HG03469 (cell line): ENCODE results near the gene KRT13.

Experiments used
- ATAC-seq: cut with Tn5 transposase; IDR thresholded peaks from one replicate; pipeline ENCODE4 v1.9.1; 2021; ENCODE audit warnings: mild to moderate bottlenecking, moderate library complexity, moderate number of reproducible peaks; ENCODE audit not compliant: unreplicated experiment

KRT13 gene

DNA sequence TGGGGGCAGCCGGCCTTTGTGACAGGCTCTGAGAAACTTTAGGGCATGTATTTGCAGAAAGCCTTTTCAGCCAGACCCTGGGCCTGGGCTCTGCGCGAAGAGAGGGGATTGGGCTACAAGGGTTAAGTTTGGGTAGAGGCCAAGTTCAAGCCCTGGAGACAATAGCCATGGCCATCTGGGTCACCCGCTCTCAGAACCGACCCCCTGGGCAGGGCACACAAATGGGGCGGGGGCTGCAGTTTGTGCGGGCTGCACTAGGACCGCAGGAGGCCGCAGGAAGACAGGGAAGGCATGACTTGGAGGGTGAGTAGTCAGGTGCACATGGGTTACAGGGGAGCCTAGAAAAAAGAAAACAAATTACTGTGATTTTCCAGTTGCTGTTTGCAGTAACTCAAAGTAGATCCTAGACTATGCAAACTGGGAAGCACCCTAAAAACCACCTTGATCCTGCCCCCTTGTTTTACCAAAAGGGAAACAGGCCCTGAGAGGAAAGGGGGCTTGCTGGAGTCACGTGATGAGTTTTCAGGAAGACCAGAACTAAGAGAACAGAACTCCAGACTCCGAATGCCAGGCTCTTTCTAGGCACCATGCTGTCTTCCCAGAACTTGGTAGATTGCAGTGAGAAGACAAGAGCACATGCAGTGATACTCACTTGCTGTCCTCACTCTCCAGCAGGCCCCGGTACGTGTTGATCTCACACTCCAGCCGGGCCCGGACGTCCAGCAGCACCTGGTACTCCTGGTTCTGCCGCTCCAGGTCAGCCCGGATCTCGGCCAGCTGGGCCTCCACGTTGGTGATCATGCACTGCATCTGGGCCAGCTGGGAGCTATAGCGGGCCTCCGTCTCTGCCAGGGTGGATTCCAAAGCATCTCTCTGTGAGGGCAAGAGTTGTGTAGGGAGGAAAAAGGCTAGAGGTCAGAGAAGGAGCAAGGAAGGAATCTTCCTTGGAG lies 28.3 kb downstream of the KRT13 start:
- no peak for ATAC-seq

DNA sequence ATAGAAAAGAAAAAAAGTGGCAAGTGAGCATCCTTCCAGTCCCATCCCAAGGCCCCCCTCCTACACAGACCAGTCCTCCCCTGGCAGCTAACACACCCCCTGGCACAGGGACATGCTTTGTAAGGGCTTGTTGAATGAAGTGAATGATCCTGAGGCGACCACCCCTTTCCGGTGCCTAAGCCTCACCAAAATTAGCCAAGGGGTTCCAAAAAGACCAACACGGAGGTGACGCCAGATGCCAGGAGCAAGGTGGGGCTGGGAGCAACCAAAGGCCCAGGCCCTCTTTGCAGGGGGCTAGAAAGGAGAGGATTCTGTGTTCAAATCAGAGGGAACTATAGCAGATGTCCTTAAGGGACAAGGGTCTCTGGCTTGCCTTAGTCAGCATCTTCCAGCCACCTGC lies 30.0 kb downstream of the KRT13 start:
- ATAC-seq, result no peak

DNA sequence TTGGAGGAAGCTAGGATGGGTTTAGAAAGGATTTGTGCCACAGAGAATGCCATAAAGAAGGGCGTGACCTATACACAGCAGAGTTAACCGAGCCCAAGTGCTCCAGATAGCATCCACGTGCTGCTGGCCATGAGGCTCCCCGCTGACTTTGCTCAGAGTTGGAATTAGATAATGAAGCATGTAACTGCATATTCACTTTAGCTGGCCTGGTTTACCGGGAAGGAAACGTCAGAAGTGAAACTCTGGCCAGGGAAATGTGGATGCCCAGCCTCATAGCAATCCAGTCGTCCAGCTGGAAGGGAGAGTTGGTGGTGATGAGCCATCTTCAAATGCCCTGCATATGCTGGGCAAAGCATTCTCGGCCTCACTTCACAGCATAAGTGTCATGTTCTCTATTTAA lies 30.5 kb downstream of the KRT13 start:
- no peak for ATAC-seq

DNA sequence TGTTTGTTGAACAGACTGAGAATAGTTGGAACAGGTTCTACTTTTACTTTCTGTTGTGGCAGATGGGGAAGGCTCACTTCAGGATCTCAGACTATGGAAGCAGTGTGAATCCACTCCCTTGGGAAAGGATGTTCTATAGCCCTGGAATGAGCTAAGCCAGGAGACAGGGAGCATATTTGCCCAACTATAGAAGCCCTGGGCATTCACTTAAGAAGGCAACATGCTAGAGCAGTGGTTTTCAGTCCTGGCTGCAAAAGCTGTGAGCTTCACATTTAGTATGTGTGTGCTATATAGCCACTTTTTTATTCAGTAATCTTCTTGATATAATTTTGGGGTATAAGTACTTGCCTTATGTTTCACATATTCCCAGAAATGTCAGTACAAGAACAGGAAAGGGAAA lies 37.1 kb downstream of the KRT13 start:
- ATAC-seq, result no peak

DNA sequence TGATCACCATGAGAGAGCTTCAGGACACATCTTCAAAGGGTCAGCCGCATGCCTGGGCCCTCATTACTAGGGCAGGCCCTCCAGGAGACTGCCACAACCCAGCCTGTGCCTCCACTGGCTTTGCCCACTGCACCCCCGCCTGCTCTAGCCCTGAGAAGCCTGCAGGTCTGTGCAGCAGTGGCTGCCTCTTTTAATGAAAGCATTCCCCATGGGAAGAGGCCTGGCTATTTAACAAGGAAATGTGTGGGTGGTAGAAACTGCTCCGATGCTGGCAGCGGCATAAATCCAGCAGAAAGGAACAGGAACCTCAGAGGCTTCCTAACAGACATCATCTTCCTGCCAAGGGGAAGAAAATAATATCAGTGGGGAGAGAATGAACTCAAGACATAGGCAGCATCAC lies 37.9 kb downstream of the KRT13 start:
- no peak for ATAC-seq

DNA sequence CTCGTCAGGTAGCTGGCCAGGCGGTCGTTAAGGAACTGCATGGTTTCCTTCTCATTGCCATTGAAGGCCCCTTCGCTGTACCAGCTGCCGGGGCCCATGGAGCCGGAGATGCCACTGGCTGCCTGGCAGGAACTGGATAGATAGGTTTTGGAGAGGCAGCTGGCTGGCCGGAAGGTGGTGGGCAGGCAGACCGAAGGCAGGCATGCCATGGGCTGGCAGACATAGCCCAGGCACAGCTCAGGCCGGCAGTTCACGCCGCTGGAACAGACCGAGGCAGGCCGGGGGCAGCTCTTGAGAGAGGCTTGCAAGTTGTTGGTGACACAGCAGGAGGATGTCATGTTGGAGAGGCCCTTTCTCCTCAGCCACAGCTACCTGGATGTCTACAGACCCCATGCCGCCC lies 38.4 kb downstream of the KRT13 start, which contains the start of gene KRT32:
Gene KRT32 (minus strand): TSS at position 399 of the 400 bp plus-strand sequence. CDS start 61 bp downstream, at position 338.
- no peak for ATAC-seq

DNA sequence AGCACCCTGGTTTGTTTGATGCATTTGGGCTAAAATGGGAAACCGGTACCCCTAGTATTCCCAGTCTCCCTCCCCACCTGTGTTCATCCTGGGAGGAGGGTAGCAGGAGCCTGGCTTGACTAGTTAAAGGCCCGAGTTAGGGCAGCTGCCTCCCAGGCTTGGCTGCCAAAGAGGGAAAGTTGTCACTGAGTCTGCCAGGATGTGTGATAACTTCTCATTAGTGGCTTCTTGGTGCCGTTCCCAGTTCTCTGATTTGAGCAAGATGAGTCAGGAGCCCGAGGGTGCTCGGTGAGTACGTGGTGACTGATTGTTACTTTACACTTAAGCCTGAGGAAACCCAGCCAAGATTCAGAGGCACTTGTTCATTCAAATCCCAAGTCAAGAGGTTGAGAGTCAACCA lies 40.7 kb downstream of the KRT13 start:
- no peak for ATAC-seq

DNA sequence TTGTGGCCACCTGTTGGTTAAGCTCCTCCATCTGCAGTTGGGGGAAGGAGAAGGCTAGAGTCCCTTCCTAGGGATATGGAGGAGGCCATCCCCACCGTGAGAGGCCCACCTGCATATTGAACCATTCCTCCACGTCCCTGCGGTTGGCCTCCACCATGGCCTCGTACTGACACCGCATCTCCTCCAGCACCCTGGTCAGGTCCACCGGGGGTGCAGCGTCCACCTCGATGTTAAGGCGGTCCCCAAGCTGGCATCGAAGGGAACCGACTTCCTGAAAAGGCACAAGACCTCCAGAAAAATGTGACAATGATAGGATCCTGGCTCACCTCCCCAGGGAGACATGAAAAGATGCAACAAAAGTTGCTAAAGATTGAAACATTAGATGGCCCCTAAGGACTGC lies 41.2 kb downstream of the KRT13 start:
- no peak for ATAC-seq

DNA sequence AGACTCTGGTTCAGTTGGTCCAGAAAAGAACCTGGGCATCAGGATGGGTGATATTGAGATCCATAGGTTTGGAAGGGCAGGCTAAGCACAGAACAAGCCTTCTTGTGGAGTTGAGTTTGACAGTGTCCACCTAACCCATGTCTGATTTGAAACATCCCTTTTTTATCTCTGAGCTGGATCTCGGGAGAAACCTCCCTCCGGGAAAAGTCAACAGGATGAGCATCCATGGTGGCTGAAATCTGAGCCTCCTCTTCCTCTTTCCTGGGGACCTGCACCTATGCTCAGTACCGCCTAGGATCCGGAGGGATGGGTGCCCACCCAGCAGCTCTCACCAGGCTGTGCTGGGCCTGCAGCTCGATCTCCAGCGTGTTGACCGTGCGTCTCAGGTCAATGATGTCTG lies 41.7 kb downstream of the KRT13 start:
- no peak for ATAC-seq

DNA sequence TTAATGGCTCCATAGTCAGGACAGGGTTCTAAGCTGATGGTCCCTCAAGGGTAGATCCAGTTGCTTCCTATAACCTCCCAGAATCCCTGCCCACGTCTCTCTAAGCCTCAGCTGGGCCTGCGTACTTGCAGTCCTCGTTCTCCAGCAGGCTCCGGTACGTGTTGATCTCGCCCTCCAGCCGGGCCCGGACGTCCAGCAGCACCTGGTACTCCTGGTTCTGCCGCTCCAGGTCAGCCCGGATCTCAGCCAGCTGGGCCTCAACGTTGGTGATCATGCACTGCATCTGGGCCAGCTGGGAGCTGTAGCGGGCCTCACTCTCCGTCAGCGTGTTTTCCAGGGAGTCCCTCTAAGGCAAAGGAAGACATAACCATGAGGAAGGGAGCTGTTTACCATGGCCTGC lies 42.7 kb downstream of the KRT13 start:
- ATAC-seq, result no peak

DNA sequence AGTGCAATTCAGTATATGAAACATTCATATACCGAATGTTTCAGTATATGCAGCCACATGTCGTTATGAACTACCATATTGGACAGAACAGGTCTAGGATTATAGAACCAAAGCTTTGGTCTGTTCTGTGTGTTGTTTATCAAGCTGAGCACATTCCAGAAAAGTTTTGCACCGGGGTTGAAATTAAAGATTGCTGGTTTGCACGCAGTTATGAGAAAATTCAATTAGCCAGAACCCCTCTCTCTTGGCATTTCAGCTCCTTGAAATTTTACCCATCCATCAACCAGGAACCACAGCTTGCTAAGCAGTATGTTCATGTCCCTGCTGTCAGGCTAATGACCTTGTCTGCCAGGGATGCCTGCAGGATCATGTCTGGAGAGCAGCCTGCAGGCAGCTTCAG lies 47.7 kb downstream of the KRT13 start:
- no peak for ATAC-seq

DNA sequence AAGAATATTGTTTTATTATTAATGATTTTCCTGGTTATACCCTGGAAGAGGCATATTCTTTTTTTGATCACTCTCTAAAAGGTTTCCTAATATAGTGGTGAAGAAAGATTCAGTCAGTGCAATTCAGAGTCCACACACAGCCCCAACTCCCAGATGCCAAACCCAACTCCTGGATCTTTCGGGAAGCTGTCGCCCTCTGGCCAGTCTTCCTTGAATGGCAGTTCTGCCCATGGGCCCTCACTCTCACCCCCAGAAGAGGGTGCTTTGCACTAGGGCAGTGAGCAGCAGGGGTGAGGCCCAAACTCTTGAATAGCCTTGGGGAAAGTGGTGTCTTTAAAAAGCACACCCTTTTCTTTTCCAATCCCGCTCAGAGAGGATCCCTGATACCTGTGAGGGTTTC lies 49.2 kb downstream of the KRT13 start:
- ATAC-seq, result no peak

DNA sequence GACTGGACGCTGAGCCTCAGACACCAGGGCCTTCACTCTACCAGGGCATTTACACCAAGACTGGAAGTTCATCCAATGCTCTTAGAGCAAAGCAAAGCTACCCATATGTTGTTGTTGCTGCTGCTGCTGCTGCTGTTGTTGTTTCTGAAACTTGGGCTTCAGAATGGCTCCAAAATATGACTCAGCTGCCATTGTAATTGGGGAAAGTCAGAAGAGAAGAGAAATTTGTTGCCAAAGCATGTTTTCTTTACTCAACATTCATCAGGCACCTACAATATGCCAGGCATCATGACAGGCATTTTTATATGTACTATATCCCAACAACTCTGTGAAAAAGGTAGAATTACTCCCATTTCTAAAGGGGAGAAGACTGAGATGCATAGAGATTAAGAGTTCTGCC lies 50.2 kb downstream of the KRT13 start:
- no peak for ATAC-seq

DNA sequence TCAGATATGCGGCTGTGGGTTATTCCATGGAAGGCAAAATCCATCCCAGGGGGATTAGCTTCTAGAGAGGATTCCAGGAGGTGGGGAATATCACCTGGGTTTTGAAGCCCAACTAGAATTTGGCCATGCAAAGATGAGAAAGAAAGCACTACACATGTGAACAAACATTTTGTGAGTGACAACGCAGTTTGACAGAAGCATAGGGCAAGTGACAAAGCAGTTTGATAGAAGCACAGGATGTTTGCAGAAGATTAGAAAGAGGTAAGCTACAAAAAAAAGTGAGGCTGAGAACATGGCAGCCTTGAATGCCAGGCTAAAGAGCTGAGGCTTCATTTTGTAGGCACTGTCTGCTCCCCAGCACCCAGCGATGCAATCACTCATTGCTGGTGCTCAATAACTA lies 52.3 kb downstream of the KRT13 start:
- ATAC-seq, result no peak

DNA sequence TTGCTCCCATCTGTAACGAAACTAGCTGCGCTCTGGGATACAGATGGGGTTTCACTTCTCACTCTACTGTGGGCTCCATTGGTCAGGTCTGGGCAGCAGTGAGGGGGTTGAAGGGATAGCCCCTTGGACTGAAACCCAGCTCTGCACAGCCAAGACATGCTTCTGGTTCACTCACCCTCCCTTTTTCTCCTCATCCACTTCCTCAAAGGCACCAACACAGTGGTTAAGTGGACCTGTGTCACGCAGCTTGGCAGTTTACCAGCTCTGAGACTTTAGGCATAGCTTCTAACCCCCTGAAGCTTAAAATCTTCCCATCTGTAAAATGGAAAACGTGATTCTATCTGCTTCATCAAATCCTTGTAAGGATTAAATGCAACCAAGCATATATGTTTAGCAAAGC lies 53.1 kb downstream of the KRT13 start:
- ATAC-seq, result no peak

DNA sequence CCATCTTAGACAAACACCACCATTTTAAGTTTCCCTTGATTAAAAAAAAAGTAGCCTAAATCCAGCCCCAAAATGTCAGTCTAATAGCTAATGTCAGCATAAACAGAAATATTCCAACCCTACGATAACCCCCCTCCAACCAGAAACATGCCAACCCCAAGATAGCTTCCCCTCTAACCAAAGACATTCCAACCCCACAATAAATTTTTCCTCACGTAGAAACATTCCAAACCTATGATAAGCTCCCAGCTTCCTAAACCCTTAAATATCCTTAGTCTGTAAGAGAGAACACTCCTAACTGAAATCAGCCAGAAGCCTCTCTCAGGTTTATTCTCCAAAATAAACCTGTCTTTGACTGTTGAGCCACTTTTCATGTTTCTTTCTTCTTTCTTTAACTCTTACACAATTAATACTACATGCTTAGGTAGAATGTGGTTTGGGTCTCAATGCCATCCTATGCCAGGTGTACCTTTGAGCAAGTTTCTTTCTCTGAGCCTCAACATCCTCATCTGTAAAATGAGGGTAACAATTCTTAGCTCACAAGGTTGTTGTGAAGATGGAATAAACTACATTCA lies 54.2 kb downstream of the KRT13 start:
- no peak for ATAC-seq
